Karpas-422 (cell line): Measurements from ENCODE around the gene THAP12. TPM values are rescaled to one million over a fixed set of nuclear protein-coding genes. Genes with fewer than 3 reads are reported as not detected.
"Not testable (repeated sequence)": the region's sequence is repeated elsewhere in the genome, so short reads cannot be mapped to it uniquely, and the experiment has no call there.

ENCODE experiments used
- DNase-seq: peaks from one replicate; pipeline ENCODE4 v3.0.0-alpha.2; 2015
- H2AFZ ChIP-seq: fragments of 200-600 bp; sonication (generic); 2 replicates; pipeline ENCODE4 v1.6.1; 2014; ENCODE audit warnings: antibody characterized with exemption, low read length, mixed read lengths
- H3K27ac ChIP-seq: fragments of 200-600 bp; sonication (generic); 2 replicates; pipeline ENCODE4 v1.5.1; 2014; ENCODE audit warnings: mild to moderate bottlenecking, low read length, moderate library complexity
- H3K27me3 ChIP-seq: fragments of 200-600 bp; sonication (generic); 2 replicates; pipeline ENCODE4 v1.6.1; 2014; ENCODE audit warnings: low read length, mixed read lengths
- H3K36me3 ChIP-seq: fragments of 200-600 bp; sonication (generic); 2 replicates; pipeline ENCODE4 v1.6.1; 2014; ENCODE audit warnings: low read length, mixed read lengths; ENCODE audit not compliant: insufficient read depth
- H3K4me1 ChIP-seq: fragments of 200-600 bp; sonication (generic); 2 replicates; pipeline ENCODE4 v1.6.1; 2014; ENCODE audit warnings: mild to moderate bottlenecking, low read length, mixed read lengths
- H3K4me2 ChIP-seq: fragments of 200-600 bp; sonication (generic); 2 replicates; pipeline ENCODE4 v1.6.1; 2014; ENCODE audit warnings: low read length, low read depth, mild to moderate bottlenecking; ENCODE audit not compliant: poor library complexity, severe bottlenecking
- H3K4me3 ChIP-seq: fragments of 200-600 bp; sonication (generic); 2 replicates; pipeline ENCODE4 v1.5.1; 2014; ENCODE audit warnings: mild to moderate bottlenecking, antibody characterized with exemption, low read length, mixed read lengths
- H3K79me2 ChIP-seq: fragments of 200-600 bp; sonication (generic); 2 replicates; pipeline ENCODE4 v1.6.1; 2014; ENCODE audit warnings: mild to moderate bottlenecking, low read length, mixed read lengths
- H3K9ac ChIP-seq: fragments of 200-600 bp; sonication (generic); 2 replicates; pipeline ENCODE4 v1.6.0; 2014; ENCODE audit warnings: low read length
- H3K9me2 ChIP-seq: fragments of 200-600 bp; sonication (generic), shearing (Covaris generic); replicated peaks from 2 replicates; pipeline ENCODE4 v1.6.0; 2014; ENCODE audit warnings: mild to moderate bottlenecking, low read length, moderate library complexity; ENCODE audit not compliant: insufficient read depth
- H3K9me3 ChIP-seq: fragments of 300-700, 200-600 bp; sonication (generic); 2 replicates; pipeline ENCODE4 v1.6.1; 2014; ENCODE audit warnings: low read length, mixed read lengths
- H4K20me1 ChIP-seq: fragments of 200-600 bp; sonication (generic); 2 replicates; pipeline ENCODE4 v1.6.1; 2014; ENCODE audit warnings: mild to moderate bottlenecking, antibody characterized with exemption, low read length, low read depth; ENCODE audit not compliant: insufficient read depth
- total RNA-seq: library from RNA; depleted of rRNA; stranded (reverse); fragments of >200 nt; shearing (Covaris generic); gene quantifications from 2 replicates; pipeline ENCODE4 v1.2.3, GENCODE V29; 2014; ENCODE audit warnings: low replicate concordance

Gene THAP12
- total RNA-seq, 1 experiment from 2014 or later, result 126 TPM

DNA sequence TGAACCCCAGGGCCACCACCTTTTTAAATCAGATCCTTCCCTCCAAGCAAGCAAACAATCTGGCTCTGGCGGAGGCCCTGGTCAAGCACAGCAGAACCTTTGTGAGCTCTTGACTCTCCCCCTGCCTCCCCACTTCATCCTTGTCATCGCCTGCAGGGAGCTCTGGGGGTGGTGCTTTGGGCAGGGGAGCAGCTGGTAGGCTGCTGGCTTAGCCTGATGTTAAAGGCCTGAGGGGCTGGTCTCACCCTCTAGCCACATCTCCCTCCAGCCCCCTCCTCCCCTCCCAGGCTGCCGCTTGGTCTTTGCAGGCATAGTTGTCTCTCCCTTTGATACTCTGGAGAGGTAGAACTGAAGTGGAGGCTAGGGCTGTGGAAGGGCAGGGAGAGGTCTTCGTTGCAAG, 50.9 kb downstream of the THAP12 start:
- Histone ChIP-seq H3K27me3 (no peaks in the 10 kb centered on the region), H2AFZ (no peak overlapping the region), H3K27ac (no peak overlapping the region), H3K4me3 (no peak overlapping the region), H3K4me1 (no peaks in the 10 kb centered on the region), H3K9ac (no peak overlapping the region), H3K4me2 (no peak overlapping the region), H3K36me3 (no peaks in the 10 kb centered on the region), H3K9me2 (no peaks in the 10 kb centered on the region), H3K79me2 (no peaks in the 10 kb centered on the region), H3K9me3 (peaks cover 1% of the 10 kb centered on the region), H4K20me1 (no peaks in the 10 kb centered on the region)
- DNase-seq, result no peak

- H3K9me3 ChIP-seq, result no peaks in the 10 kb centered on the region
- no peak for DNase-seq
- no peak overlapping the region for H3K4me3 ChIP-seq
- no peak overlapping the region for H3K4me2 ChIP-seq
- no peaks in the 10 kb centered on the region for H3K36me3 ChIP-seq
- no peaks in the 10 kb centered on the region for H3K4me1 ChIP-seq
- H4K20me1 ChIP-seq, result no peaks in the 10 kb centered on the region
- H3K27ac ChIP-seq, result no peak overlapping the region
- H3K9me2 ChIP-seq, result no peaks in the 10 kb centered on the region
- no peak overlapping the region for H2AFZ ChIP-seq
- no peaks in the 10 kb centered on the region for H3K27me3 ChIP-seq
- H3K9ac ChIP-seq, result no peak overlapping the region
- no peaks in the 10 kb centered on the region for H3K79me2 ChIP-seq
Measured at GRCh38 chr11:76329084-76329648, 51.8 kb downstream of the THAP12 start.

DNA sequence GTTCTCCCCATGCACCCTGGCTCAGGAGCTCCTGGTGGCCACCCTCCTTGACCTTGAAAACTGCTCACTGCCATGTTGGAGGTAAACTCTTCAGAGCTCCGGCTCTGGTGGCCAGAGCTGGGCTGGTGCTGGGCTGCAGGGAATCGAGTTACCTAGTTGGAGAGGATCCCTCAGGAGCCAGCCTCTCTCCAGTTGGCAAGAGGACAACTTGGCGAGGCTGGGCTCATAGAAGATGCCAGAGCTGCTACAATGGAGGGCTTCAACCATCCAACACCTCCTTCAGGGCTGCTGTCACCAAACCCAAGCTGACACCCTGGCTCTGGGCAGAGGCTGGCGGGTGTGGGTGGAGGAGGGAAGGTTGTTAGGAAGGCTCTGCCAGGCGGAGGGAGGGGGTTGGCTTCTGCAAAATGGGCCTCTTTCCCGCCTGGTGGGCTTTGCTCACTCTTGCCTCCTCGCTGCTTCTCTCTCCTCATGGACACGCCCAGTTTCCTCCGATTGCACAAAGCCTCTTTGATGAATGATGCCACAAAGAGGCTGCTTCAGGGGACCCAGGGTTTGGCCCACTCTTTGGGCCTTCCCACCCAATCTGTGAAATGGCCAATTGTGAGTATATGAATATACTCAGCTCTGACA, 53.1 kb downstream of the THAP12 start:
- H2AFZ ChIP-seq, result no peak overlapping the region
- H3K4me3 ChIP-seq, result no peak overlapping the region
- H3K9ac ChIP-seq, result no peak overlapping the region
- H3K9me3 ChIP-seq, result no peaks in the 10 kb centered on the region
- no peak overlapping the region for H3K27ac ChIP-seq
- no peaks in the 10 kb centered on the region for H3K79me2 ChIP-seq
- no peaks in the 10 kb centered on the region for H3K27me3 ChIP-seq
- H3K4me2 ChIP-seq, result no peak overlapping the region
- no peaks in the 10 kb centered on the region for H3K36me3 ChIP-seq
- no peaks in the 10 kb centered on the region for H3K4me1 ChIP-seq
- no peaks in the 10 kb centered on the region for H4K20me1 ChIP-seq
- no peak for DNase-seq
- H3K9me2 ChIP-seq, result no peaks in the 10 kb centered on the region

GRCh38 chr11:76327202-76327601, 53.7 kb downstream of the THAP12 start:
- H3K79me2 ChIP-seq, result no peaks in the 10 kb centered on the region
- no peaks in the 10 kb centered on the region for H3K9me2 ChIP-seq
- H3K36me3 ChIP-seq, result no peaks in the 10 kb centered on the region
- no peak overlapping the region for H3K4me3 ChIP-seq
- H3K4me2 ChIP-seq, result no peak overlapping the region
- no peak overlapping the region for H3K27ac ChIP-seq
- H3K27me3 ChIP-seq, result no peaks in the 10 kb centered on the region
- no peaks in the 10 kb centered on the region for H3K9me3 ChIP-seq
- no peak overlapping the region for H3K9ac ChIP-seq
- no peaks in the 10 kb centered on the region for H4K20me1 ChIP-seq
- no peak for DNase-seq
- no peak overlapping the region for H2AFZ ChIP-seq
- H3K4me1 ChIP-seq, result no peaks in the 10 kb centered on the region

DNA sequence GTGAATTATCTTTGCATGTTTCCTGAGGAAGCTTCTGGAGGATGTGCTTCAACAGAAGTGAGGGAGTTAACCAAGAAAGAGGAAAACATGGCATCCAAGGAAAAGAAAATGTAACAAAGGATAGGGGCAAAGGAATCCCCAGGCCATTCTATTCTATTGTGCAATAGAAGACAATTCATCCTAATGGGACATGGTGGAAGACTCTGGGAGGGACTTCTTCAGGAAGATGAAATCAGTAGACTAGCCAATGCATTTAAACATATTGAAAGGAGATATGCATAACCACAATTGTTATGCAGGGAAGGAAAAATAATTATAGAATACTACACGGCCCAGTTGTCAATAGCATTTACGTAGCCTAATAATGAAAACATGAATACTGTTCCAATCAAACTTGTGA, 55.7 kb downstream of the THAP12 start:
- H2AFZ ChIP-seq, result no peak overlapping the region
- H3K4me3 ChIP-seq, result no peak overlapping the region
- H4K20me1 ChIP-seq, result no peaks in the 10 kb centered on the region
- no peaks in the 10 kb centered on the region for H3K9me2 ChIP-seq
- no peak overlapping the region for H3K27ac ChIP-seq
- H3K36me3 ChIP-seq, result no peaks in the 10 kb centered on the region
- no peaks in the 10 kb centered on the region for H3K79me2 ChIP-seq
- H3K27me3 ChIP-seq, result no peaks in the 10 kb centered on the region
- no peak overlapping the region for H3K9ac ChIP-seq
- no peaks in the 10 kb centered on the region for H3K4me1 ChIP-seq
- H3K4me2 ChIP-seq, result no peak overlapping the region
- no peaks in the 10 kb centered on the region for H3K9me3 ChIP-seq
- no peak for DNase-seq

GRCh38 chr11:76323804-76324203, 57.1 kb downstream of the THAP12 start:
- Histone ChIP-seq H3K36me3 (no peaks in the 10 kb centered on the region), H3K9me3 (no peaks in the 10 kb centered on the region), H3K9ac (no peak overlapping the region), H3K4me3 (no peak overlapping the region), H3K27ac (no peak overlapping the region), H3K27me3 (no peaks in the 10 kb centered on the region), H3K4me2 (no peak overlapping the region), H3K9me2 (no peaks in the 10 kb centered on the region), H4K20me1 (no peaks in the 10 kb centered on the region), H3K4me1 (no peaks in the 10 kb centered on the region), H3K79me2 (no peaks in the 10 kb centered on the region), H2AFZ (no peak overlapping the region)
- DNase-seq, result no peak

- not testable (repeated sequence) for DNase-seq, H3K4me1 ChIP-seq, H3K4me2 ChIP-seq, H2AFZ ChIP-seq, H3K9me2 ChIP-seq, H3K79me2 ChIP-seq, H3K4me3 ChIP-seq, H3K27ac ChIP-seq, H3K9ac ChIP-seq, H3K9me3 ChIP-seq, H4K20me1 ChIP-seq, H3K27me3 ChIP-seq, H3K36me3 ChIP-seq
Measured at GRCh38 chr11:76323375-76323774, 57.6 kb downstream of the THAP12 start.

DNA sequence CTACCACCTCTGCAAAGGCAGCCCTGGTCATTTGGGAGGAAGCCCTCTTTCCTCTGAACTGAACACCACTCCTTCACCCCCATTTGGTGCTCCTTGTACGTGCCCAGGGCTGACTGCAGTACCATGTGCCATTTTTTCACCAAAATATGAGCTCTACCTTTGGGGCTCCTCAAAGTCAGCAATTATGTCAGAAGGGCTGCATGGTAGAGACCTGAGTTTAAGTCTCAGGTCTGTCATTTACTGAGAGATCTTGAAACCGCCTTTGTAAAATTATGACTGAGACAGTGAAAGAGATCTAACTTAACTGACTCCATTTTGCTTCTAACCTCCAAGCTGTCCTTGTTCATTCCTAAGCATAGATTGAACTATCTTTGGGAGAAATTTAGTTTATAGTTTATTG, 58.0 kb downstream of the THAP12 start:
- Histone ChIP-seq H3K36me3 (no peaks in the 10 kb centered on the region), H2AFZ (no peak overlapping the region), H3K4me3 (no peak overlapping the region), H3K4me1 (no peaks in the 10 kb centered on the region), H3K9me3 (no peaks in the 10 kb centered on the region), H3K27me3 (no peaks in the 10 kb centered on the region), H3K9ac (no peak overlapping the region), H4K20me1 (no peaks in the 10 kb centered on the region), H3K27ac (no peak overlapping the region), H3K79me2 (no peaks in the 10 kb centered on the region), H3K9me2 (no peaks in the 10 kb centered on the region), H3K4me2 (no peak overlapping the region)
- no peak for DNase-seq
